LNCAP (cell line): Measurements from ENCODE around the gene EVL.

Experiments
- TF ChIP-seq, protein P1 (sequence below): fragments of 450-650 bp; IDR thresholded peaks from 2 replicates; pipeline ENCODE4 v1.5.1; 2017; ENCODE audit warnings: mild to moderate bottlenecking

Gene EVL

DNA sequence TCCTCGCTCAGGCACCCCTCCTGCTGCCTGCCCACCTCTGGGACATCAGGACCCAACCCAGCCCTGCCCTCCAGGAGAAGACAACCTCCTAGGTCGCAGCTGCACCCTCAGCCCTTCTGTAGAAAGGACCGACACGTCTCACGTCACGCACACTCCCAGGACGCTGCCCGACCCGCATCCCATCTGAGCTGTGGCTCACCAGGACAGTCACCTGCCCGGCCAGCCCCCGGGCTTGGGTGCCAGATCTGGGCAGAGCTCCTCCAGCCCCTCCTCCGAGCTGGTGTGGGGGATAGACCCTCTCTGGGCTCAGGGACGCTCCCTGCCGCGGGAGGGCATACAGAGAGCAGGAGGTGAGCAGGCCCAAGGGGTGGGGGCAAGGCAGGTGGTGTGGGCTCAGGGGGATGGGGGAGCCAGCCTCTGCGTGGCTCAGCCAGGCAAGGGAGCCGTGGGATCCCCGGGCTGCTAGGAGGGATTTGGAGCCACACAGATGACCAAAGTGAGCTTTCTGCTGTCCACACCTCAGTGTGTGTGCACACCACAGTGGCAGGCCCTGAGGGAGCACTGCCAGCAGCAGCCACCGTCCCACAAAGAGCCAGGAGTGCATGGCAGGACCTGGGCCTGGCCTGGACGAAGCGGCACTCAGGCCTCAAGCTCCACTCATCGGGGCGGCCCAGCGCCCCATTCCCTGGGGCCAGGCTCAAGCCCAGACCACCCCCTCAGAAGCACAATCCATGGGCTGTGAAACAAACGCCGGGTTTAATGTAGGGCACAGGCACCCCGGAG lies 80.7 kb downstream of the EVL start:
- TF ChIP-seq, protein P1, sequence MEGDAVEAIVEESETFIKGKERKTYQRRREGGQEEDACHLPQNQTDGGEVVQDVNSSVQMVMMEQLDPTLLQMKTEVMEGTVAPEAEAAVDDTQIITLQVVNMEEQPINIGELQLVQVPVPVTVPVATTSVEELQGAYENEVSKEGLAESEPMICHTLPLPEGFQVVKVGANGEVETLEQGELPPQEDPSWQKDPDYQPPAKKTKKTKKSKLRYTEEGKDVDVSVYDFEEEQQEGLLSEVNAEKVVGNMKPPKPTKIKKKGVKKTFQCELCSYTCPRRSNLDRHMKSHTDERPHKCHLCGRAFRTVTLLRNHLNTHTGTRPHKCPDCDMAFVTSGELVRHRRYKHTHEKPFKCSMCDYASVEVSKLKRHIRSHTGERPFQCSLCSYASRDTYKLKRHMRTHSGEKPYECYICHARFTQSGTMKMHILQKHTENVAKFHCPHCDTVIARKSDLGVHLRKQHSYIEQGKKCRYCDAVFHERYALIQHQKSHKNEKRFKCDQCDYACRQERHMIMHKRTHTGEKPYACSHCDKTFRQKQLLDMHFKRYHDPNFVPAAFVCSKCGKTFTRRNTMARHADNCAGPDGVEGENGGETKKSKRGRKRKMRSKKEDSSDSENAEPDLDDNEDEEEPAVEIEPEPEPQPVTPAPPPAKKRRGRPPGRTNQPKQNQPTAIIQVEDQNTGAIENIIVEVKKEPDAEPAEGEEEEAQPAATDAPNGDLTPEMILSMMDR, result no peak

GRCh38 chr14:100146531-100147091 lies 81.4 kb downstream of the EVL start:
- TF ChIP-seq, protein P1, result no peak

DNA sequence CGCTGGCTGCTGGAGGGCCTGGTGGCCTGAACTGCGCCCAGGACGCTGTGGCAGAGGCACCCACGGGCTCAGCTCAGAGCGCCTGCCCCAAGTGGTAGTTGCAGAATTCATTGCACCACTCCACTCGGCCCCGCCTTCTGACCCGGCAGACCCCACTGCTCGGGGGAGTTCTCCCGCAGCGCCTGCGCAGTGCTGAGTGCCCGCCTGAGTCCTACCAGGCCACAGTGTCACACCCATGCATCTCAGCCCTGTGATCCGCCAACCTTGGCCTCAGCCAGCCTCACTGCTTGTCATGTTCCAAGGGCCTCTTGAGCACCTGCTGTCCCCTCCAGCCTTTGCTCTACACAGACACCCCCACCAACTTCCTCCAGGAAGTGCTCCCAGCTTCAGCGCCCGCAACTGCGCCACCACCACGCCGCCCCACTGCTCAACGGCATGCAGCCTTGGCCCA lies 82.0 kb downstream of the EVL start:
- TF ChIP-seq, protein P1, result no peak

- TF ChIP-seq, protein P1, result no peak
Observed at GRCh38 chr14:100147691-100148464, 82.7 kb downstream of the EVL start.

DNA sequence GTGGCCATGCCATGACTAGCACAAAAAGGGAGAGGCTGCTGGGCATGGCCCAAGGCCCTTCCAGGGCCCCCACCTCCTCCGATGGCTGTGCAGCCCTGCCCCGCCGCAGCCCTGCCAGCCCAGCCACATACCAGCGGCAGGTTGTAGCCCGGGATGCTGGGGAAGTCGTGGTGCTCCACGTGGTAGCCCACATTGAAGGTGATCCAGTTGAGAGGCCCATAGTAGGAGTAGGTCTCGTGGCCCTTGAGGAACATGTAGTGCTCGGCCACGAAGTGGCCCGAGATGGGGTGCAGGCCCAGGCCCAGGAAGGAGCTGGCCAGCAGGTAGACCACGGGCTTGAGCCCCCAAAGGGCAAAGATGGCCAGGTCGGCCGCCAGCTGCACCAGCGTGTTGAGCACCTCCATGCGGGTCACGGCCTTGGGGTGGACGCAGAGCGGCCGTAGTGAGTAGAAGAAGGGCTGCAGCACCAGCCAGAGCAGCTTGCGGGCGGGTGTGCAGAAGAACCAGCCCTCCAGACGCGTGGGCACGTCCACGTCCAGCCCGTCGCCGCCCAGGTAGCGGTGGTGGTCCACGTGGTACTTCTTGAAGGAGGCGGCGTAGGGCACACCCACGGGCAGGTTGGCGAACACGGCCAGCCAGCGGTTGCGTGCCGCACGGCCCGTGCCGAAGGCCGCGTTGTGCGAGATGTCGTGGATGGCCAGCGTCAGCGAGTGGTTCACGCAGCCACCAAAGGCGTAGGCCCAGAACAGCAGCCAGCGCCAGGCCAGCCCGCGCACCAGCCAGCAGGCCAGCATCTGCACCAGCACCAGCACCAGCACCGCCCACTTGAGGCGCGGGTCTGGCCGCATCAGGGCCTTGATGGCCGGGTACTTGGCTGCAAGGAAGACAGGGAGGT lies 83.9 kb downstream of the EVL start:
- TF ChIP-seq, protein P1, result no peak

GRCh38 chr14:100149851-100150611 lies 84.8 kb downstream of the EVL start:
- TF ChIP-seq, protein P1, result no peak
